Measurements from ENCODE around the gene SLX9.

SLX9 gene

GRCh38 chr21:44993321-44994046, 53.7 kb downstream of the SLX9 start:
- no peak for DNase-seq

GRCh38 chr21:44994047-44994694, 54.3 kb downstream of the SLX9 start:
- no peak for DNase-seq

- DNase-seq, result no peak
Observed at GRCh38 chr21:44994695-44995342, 55.0 kb downstream of the SLX9 start.

- DNase-seq, result no peak
Observed at GRCh38 chr21:44995343-44995941, 55.6 kb downstream of the SLX9 start.

- no peak for DNase-seq
Observed at GRCh38 chr21:44996096-44996495, 56.3 kb downstream of the SLX9 start.

GRCh38 chr21:44996501-44996921, 56.7 kb downstream of the SLX9 start:
- DNase-seq, result no peak

GRCh38 chr21:44996983-44997936, 57.4 kb downstream of the SLX9 start:
- no peak for DNase-seq

- DNase-seq, result no peak
Observed at GRCh38 chr21:44998086-44998620, 58.3 kb downstream of the SLX9 start.

GRCh38 chr21:44998621-44999427, 59.0 kb downstream of the SLX9 start:
- DNase-seq, result no peak

GRCh38 chr21:44999428-44999971, 59.7 kb downstream of the SLX9 start:
- no peak for DNase-seq

- no peak for DNase-seq
Observed at GRCh38 chr21:44999972-45000636, 60.3 kb downstream of the SLX9 start.

- DNase-seq, result no peak
Observed at GRCh38 chr21:45000637-45001133, 60.9 kb downstream of the SLX9 start.

GRCh38 chr21:45001134-45002095, 61.6 kb downstream of the SLX9 start:
- DNase-seq, result no peak

GRCh38 chr21:45002381-45003204, 62.8 kb downstream of the SLX9 start:
- no peak for DNase-seq

GRCh38 chr21:45003331-45004058, 63.7 kb downstream of the SLX9 start:
- no peak for DNase-seq

- no peak for DNase-seq
Observed at GRCh38 chr21:45004059-45004422, 64.2 kb downstream of the SLX9 start.

- DNase-seq, result no peak
Observed at GRCh38 chr21:45004481-45005247, 64.8 kb downstream of the SLX9 start.

All from NCI-H187 treated with DMSO at 0.1 percent for 48 hours (cell line).